NCI-H82 (cell line): ENCODE results near the gene PPP2R5E.
"Not testable (repeated sequence)": the region's sequence is repeated elsewhere in the genome, so short reads cannot be mapped to it uniquely, and the experiment has no call there.

Source experiments
- DNase-seq: peaks from one replicate; lab custom pipeline; 2025; lab: John Stamatoyannopoulos, UW

Gene PPP2R5E

DNA sequence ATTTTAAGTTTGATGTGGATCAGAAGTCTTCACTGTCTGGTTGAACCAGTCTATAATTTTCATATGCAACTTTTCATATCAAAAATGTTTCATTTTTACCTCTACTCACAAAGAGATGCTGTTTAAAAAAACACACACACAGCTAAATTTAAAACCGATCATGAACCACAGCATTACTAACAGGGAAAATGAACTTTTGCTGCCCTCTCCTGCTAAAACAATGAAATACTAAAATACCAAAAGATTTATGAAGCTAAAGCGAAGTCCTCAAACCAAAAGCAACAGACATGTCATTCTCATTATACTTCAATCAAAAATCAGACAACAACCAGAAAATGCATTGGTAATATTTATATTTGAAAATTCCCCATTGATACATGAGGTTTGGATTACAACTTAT is 171.6 kb downstream of the PPP2R5E start:
- DNase-seq: not testable (repeated sequence)

DNA sequence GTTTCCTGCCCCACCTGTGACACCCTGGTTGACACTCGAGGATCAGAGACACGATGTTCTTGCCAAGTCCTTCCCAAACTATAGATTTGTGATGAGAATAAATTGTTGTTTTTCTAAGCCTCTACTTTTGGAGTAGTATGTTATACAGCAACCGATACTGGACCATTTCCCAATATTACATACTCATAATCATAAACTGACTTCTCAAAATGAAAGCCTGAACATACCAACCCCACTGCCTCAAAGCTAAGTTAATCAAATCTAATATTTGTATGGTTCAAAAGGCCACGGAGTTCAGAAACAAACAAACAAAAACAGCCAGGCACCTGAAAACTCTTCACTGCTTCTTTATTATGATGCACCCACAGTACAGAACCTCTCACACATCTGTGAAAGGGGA is 172.1 kb downstream of the PPP2R5E start:
- DNase-seq: no peak

DNA sequence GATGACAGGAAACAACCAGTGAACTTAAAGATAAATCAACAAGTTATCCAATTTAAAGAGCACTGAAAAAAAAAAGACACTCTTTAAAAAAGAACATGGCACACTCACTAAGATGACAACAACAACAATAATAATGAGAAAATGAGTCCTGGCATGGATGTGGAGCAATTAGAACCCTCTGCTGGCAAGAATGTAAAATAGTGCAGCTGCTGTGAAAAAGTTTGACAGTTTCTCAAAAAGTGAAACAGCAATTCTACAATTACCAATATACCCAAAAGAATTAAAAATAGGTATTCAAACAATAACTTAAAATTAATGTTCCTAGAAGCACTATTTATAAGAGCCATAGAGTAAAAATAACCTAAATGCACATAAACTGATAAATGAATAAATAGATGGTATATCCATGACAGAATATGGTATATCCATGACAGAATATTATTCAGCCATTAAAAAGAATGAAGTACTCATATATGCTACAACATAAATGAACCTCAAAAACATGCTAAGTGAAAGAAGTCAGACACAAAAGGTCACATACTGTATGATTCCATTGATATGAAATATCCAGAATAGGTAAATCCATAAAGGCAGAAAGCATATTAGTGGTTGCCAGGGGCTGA is 175.3 kb downstream of the PPP2R5E start:
- no peak for DNase-seq

DNA sequence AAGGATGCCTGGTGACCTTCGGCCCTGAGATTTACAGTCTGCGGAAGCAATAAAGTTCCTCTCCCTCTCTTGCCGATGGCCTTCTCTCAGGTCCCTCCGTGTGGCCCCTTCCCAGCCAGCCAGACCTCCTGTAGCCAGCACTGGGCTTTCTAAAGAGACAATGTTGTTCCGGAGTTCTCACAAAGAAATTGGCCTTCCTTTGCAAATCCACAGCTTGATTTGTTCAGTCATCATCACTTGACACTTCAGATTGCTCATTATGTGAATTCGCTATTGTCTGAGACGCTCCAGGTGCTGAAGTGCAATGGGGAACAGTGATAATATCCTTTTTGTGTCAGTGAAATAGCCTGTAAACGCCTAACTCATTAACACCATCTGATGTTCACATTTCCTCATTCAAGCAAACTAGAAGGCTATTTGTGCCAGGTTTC is 180.8 kb downstream of the PPP2R5E start:
- no peak for DNase-seq

DNA sequence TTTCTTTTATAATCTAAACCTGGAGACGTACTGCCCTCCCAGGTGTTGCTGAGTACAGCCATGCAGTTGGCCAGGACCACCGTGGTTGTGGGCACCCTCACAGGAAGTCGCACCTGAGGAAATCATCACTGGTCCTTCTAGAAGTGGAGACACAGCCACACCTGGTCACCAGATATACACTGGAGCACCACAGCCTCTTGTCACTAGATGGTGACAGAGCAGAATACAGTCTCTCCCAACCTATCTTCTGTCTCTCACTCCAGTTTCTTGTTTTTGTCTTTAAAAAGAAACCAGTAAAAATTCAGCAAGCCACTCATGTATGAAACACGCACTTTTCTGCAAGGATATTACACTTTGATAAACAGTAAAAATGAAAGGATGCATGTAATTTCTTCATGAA is 181.4 kb downstream of the PPP2R5E start:
- DNase-seq: no peak

DNA sequence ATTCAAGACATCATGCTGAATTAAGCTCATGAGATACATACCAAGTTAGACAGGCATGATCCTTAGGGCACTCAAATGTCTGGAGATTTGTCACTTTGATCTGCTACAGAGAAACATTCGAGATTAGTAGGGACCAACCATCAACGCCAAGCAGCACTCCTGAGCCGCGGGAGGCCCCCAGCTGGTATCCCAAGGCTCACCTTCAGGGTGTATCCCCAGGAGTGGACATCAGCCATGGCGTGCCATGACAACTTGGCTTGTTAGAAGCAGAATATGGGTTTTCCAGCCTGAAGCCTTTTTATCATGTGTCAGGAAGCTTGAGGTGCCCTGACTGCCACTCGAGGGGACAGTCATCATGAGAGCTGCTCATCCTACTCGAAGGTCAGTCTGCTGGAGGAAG is 185.3 kb downstream of the PPP2R5E start:
- no peak for DNase-seq

DNA sequence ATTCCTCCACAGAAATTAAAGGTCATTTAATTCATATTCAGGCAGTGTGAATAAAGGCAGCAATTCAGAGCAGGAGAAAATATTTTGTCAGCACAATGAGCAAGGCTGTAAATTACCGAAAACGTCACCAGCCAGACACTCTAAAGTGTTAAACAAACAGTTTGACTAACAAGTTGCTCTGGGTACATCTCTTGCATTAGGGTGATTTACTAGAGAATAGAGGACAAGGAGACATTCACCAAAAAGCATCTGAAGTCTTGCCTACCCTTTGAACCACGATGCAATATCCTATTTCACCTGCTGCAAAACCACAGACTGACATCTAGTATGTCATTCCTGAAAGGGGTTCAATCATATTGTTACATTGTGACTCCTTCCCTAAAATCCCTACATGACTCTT is 197.4 kb downstream of the PPP2R5E start:
- DNase-seq: no peak

DNA sequence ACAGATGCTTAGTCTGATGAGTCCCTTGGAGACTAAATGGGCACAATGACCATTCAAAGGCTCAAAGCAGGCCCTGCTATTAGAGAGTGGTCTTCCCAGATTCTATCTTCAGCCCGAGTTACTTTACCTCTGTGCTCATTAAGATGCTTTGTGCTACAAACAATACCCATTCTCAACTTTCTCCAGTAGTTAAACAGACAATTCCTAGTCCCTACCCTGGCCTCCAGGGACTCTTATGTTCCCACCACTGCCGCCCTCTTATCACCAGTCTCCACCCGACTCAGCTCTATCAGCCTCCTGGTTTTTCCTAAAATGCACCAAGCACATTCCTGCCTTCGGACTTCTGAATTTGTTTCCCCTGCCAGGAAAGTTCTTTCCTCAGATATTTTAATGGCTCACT is 198.8 kb downstream of the PPP2R5E start:
- DNase-seq: no peak

DNA sequence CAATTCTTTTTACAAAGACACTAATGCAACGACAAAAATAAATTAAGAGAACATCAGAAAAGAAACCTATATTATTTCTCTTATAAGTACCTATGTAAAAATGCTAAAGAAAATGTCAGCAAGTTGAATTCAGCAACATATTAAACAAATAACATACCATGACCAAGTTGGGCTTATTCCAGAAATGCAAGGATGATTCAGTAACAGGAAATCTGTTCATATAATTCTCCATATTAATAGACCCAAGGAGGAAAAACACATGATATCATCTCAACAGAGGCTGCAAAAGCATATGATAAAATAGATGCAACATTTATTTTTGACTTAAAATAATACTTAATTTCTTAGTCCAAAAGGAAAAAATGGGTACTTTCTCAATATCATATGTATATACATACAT is 199.3 kb downstream of the PPP2R5E start:
- no peak for DNase-seq

DNA sequence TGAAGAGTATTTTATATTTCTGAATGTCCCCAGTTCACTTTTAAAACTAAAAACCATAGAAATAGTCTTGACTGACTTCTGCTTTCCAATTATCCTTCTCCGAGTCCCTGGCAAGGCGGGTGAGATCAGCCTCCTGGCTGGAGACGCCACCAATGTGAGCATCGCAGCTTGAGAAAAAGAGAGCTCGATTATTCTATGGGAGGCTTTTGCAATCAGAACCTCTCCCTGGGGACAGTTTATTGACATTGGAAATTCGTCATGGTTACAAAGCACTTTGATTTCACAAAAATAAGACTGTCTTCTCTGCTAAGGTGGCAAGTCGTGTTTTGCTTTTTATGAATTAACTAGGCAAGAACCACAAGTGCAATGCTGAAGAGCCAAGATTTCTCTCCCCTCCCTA is 200.8 kb downstream of the PPP2R5E start:
- DNase-seq: no peak

DNA sequence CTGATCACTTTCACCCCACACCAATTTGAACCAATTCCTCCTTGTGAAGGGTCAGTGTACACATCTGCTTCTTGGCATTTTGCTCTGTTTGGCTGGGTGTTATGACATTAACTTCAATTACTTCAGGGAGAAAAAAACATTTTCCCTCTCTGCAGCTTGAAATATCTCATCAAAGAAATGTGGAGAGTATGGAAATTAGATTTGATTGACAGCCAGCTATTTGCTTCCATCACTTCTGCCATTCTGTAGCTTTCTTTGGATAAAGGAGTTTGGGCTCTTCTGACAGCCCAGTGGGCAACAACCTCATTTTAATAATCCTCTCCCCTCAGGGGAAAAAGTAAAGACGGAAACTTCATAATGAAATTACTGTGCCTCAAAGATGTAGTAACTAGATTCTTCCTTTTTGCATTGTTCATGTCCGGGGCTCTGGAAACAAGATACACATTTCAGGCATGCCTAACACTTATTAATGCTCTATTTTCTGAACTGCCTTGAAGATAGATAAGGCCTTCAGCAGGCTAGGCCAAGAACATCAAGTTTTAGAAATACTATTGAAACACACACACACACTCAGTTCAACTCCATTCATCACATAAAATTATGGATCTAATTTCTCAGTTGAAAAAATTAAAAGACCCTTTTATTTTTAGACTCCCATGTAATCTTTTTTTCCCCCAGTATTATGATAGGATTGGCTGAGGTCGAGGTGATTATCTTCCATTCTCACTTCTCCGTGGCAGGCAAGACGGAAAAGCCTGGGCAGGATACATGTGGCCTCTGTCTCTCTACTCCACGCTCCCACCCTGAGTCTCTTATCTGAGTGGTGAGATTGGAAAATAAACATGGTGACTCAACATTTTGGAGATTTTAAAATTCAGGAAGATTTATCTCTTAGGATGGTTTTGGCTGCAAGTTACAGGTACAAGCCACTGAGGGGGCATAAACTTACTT is 214.1 kb downstream of the PPP2R5E start:
- DNase-seq: no peak

DNA sequence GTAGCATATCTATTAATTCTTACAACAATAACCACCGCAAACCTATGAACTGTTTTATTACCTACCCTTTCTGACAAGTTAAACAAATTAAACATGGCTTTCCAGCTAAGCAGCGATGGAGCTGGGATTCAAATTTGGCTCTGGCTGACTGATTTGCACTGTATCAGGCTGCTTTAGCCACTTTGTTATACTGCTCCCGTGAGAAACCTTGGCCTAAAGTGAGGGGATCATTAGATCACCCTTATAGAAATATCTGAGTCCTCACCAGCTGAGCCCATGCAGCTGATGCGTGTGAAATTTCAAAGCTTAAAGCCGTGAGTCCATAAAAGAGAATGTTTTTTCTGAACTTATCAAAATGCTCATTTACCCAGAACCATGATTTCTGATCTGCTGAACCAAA is 216.3 kb downstream of the PPP2R5E start:
- no peak for DNase-seq

DNA sequence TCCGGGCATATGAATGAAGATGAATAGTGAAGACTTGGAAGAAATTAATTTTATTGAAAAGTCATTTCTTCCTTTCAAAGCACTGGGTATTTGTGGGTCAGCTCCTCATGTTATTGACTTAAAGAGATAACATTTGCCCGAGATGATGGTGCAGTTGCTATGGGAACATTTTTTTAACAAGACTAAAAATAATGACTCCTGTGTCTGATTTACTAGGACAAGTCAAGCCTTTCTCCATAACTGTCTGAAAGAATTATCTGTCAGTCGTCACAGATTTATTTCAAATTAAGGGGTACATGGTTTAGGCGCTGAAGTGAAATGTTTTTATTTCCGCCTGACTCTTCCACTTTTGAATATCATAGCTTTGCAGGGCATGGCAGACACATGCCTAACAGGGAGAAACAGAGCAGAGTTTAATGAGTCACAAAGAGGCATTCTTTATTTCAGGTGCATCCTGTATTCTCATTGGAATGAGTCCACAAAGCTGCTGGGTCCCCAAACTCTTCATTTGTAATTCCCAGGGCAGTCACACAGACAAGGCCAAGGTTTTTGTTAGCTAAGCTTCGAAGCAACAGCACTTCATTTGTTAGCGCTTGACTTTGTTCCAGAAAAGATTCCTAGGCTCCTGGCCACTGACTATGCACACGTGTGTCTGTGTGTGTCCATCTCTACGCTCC is 220.1 kb downstream of the PPP2R5E start:
- DNase-seq: no peak

DNA sequence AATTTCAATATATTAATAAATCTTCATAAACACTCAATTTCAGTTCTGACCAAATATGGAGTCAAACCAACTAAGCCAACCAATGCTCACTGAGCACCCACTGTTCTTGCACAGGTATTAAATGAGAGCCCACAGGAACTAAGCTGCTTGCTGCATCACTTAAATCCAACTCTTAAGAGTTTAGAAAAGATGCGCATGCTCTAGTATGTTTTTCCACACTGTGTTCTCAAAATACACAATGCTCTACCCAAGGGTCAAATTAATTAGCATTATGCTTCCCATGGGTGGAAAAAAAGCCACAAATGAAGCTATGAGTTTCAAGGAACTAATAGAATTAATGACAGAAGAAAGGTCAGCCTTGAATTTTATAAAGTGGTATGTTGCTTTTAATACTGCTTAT is 220.7 kb downstream of the PPP2R5E start:
- DNase-seq: no peak
